GM08714 (cell line): ENCODE results near the gene ABHD14A.

Experiments used
- H3K4me3 ChIP-seq: fragments of 200-500 bp; sonication (Bioruptor generic); 2 replicates; pipeline ENCODE4 v1.5.1; 2014; ENCODE audit warnings: mild to moderate bottlenecking, low read length, inconsistent platforms
- ZNF274 ChIP-seq: IDR thresholded peaks from 2 replicates; pipeline ENCODE4 v1.6.1; 2012; ENCODE audit warnings: mild to moderate bottlenecking, low read depth, low read length

The ABHD14A gene

DNA sequence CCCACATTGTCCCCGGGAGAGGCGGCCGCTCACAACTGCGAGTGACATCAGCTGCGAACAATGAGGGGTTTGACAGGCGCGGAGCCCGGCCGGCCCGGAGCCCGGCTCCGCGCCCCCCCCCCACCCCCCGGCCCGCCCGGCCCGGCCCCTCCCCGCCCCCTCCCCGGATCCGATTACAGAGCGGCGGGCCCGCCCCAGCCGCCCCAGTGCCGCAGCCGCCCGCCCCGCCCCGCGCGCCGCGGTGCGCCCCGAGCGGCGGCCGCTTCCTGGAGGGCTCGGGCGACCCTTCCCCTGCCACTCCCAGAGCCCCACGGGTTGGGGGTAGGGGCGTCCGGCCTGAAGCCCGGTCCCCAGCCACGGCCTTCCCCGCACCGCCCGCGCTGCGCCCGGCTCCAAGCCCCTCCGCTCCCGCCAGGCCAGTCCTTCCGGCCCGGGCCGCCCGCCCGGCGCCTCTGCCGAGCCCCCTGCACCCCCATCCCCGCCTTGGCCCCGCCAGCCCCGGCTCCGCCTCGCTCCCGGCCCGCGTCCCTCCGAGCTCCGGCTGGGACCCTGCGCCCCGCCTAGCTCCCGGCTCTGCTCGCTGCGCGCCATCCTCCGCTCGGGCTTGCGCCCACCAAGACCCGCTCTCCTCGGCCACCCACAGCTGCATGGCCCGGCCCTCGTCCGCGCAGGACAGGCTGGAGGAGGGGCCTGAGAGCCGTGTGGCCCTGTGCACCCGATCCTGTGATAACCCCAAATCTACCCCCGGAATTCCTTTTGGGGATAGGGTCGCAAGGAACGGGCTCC lies 7.3 kb upstream of the ABHD14A start, which contains the start of gene PCBP4:
PCBP4 (minus strand) TSS at position 71 of the 786 bp plus-strand sequence. CDS start 6,214 bp downstream, outside the sequence.
- H3K4me3 ChIP-seq: peak within 1 kb of the TSS; percentile 61; the same call in 1 of the 2 replicates
- TF ChIP-seq ZNF274: no peak

DNA sequence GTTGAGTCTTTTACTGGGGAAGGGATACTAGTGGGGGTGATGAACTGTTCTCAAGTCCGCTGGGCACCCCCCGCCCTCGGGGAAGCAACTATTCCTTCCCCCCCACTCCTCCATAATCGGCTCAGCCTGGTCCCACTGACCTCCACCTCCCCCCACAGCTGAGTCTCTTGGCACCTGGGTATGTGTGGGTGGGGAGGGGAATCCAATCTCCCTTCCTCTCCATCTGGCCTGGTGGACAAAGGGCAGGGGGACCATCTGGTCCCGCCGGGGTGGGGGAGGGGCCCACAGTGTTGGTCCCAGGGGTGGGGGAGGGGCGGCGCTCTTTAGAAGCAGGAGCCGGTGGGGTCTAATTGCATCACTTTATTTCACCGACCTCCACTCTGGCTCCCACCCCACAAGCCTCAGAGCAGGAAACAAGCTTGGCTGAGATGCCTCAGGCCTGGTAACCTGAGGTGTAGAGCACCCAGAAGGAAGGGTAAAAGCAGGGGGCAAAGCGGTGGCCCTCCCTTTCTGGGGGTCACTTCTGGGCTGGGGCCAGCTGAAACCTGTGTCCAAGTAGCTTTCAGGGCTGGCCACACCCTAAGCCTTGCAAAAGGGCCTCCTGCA lies 6.6 kb upstream of the ABHD14A start:
- no peak for TF ChIP-seq ZNF274
- H3K4me3 ChIP-seq: peak overlapping the region; percentile 49; the same call in 1 of the 2 replicates

DNA sequence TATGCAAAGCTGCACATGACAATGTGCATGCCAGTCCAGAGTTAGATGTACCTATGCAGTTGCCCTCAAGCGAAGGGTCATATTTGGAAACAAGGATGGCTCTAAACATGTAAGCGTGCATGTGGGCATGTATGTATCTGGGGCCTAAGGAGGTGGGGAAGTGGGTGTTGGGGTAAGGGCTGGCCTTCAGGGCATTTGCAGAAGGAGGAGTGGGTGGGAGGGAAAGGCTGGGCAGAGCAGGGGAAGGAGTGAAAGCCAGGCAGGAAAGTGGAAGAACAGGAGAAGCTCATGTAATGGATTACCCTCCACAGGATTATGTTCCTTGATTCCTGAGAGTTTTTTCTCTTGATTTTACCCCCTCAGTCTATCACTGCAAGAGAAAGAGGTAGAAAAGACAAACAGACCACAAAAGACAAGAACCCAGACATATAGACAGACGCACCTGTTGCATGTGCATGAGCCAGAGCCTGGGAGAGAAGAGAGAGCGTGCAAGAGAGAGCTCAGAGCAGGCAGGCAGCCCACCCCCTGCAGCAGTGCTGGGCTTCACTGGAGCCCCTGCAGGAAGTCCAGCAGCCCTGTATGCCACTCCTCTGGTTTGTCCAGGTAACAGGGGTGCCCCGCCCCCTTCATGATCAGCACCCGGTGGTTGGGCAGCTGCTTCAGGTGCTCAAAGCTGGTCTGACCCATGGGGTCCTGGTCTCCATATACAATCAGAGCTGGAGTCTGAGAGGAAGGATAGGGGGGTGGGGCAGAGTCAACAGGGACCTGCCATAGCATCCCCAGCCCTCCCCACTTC lies 5.8 kb upstream of the ABHD14A start:
- no peak overlapping the region for H3K4me3 ChIP-seq
- TF ChIP-seq ZNF274: no peak

DNA sequence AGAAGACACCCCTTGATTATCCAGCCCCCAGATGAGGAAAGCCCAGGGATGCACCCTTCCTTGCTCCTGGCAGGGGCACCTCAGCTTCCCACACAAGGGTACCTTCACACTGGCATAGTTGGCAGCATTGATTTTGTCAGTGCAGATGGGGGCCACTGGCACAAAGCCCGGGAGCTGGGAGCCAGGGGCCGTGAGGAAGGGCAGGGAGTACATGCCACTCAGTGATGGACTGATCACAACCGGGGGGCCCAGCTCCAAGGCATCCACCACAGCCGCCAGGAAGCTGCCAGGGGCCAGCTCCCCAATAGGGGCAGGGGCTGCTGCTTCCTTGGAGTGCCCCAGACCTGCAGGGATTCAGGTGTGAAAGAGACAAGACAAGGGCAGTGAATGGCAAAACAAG lies 5.0 kb upstream of the ABHD14A start:
- TF ChIP-seq ZNF274: no peak
- no peak overlapping the region for H3K4me3 ChIP-seq

DNA sequence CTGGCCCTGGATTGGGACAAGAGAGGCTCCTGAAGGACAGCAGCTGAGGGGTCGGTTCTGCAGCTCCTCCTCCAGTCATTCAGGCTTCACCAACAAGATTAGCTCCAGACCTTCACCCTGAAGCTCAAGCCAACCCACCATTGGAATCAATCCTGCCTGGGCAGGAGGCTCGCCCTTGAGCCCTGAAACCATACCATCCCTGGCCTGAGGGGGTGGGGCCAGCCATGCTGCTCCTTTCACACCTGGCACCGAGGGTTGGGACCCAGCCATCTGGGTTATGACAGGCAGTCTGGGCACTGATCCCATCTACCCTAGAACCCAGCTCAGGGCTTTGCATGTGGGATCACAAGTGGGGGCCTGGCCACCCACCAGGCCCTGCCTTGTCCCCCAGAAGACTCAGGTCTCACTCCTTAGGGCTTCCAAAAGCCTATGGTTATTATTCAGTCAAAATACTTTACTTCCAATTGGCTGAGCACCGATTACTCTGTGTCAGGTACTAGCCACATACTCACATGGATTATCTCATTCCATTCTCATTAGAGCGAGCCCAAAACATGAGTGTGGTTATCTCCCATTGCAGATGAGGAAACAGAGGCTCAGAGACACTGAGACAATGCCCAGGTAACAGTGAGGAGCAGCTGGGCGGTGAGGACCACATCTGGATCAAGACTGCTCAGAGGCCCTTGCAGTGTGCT lies 4.1 kb upstream of the ABHD14A start:
- TF ChIP-seq ZNF274: no peak
- no peak overlapping the region for H3K4me3 ChIP-seq

DNA sequence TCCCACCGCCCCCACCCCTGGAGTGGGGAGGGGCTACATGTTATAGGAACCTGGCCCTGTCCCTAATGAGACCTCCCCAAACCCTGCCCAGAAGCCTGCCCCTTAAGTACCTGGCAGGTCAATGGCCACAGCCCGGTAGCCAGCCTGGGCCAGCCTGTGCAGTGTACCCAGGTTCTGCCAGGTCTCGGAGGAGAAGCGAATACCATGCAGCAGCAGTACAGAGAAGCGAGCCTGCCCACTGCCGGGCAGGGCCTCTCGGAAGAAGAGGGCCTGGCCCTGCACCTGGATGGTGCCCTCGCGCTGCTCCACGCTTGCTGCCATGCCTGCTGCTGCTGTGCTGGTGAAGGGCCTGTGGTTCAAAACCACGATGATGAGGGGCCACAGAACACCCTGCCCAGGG lies 3.5 kb upstream of the ABHD14A start:
- H3K4me3 ChIP-seq: no peak overlapping the region
- TF ChIP-seq ZNF274: no peak

DNA sequence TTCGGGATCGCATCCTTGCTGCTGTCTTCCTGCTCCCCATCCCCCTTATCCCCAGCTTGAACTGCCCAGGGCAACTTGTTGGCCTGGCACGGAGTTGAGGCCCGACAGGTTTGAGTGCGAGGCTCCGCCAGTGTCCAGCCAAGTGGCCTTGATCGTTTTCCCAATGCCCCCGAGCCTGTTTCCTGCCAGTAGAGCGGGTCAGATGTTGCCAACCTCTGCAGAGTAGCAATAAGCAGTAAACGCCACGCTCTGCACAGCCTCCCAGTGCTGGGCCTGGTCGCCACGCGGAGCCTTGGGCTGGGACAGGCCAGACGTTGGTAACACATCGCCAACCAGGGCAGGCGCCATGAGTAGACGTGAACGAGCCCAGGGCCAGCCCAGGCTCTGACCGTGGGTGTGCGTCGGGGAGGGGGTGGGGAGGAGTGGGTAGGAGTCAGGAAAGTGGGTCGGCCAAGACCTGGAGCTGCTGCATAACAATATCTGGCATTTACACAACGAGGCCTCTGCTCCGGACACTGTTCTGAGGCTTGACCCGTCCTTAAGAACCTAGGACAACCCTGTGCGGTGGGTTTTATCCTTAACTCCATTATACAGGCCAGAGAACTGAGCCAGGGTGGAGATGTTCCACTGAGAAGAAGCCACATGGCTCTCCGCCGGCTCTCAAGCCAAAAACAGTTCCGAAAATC lies 444 bp upstream of the ABHD14A start:
- peak overlapping the region; percentile 64; the same call in 1 of the 2 replicates for H3K4me3 ChIP-seq
- TF ChIP-seq ZNF274: no peak

DNA sequence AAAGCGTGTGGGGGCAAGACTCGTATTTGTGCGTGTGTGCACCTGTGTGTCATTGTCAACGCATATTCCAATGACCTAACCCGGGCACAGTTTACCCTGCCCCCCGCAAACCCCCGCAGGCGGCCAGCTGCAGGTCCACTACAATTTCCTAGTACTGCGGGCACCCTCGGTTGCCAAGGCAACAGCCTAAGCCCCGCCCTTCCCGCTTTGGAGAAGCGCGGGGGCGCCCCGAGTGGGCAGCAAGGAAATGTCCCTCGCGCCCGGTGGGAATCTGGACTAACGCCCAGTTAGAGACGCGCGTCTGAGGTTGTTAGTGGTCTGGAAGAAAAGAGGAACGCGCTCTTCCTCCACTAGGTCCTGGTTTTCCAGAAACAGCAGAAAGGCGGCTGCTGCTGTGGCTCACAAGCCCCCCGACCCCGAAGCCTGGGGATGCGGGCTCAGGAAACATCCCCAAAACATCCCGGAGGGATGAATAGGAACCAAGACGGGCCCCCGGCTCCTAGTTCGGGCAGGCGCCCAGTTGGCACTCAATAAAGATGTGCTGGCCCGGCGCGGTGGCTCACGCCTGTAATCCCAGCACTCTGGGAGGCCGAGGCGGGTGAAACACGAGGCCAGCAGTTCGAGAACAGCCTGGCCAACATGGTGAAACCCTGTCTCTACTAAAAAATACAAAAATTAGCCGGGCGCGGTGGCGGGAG lies 1.1 kb downstream of the ABHD14A start:
- peak overlapping the region; percentile 64; the same call in 1 of the 2 replicates for H3K4me3 ChIP-seq

DNA sequence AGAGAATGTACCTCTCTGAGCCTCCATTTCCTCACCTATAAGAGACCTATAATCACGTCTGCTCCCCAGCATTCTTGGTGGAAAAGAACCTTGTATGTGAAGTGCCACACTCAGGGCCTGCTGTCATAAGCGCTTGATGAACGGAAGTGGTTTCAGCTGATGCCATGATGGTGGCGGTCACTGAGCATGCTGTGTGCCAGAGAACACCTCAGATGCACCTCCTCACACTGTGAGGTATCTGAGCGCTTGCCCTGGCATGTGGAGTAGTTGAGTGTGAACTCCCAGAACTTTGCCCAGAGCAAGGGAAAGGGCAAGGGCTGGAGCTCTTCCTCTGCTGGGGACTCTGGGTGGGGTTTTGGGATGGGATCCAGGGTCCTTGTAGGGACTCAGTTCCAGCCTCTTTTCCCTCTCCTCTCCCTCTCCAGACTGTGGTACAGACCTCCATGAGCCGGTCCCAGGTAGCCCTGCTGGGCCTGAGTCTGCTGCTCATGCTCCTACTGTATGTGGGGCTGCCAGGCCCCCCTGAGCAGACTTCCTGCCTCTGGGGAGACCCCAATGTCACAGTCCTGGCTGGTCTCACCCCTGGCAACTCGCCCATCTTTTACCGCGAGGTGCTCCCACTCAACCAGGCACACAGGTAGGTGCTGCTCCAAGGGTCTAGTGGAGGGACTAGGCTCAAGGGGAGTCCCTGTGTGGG lies 2.7 kb downstream of the ABHD14A start:
- TF ChIP-seq ZNF274: no peak
- no peak overlapping the region for H3K4me3 ChIP-seq

More for the DNA sequence above, 1.1 kb downstream of the ABHD14A start:
- TF ChIP-seq ZNF274: no peak

DNA sequence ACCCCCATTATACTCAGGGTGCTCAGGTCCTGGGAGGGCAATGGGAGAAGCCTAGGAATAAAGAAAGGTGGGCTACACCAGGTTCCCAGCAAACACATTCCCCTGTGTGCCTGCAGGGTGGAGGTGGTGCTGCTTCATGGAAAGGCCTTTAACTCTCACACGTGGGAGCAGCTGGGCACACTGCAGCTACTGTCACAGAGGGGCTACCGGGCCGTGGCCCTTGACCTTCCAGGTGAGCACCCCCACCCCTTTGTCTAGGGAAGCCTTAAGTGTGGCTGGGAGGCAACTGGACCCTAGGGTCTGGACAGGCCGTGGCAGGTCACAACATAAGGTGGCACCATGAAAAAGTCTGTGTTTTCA lies 3.3 kb downstream of the ABHD14A start:
- H3K4me3 ChIP-seq: no peak overlapping the region
- TF ChIP-seq ZNF274: no peak

DNA sequence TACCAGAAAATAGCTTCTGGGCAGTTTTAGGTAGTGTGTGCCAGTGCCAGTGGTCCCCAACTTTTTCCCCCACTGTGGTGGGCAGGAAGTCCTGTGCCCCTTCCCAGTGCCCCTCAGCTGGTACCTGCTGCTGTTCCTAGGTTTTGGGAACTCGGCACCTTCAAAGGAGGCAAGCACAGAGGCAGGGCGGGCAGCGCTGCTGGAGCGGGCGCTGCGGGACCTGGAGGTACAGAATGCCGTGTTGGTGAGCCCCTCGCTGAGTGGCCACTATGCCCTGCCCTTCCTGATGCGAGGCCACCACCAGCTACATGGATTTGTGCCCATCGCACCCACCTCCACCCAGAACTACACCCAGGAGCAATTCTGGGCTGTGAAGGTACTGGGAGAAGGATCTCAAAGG lies 5.4 kb downstream of the ABHD14A start:
- TF ChIP-seq ZNF274: no peak
- H3K4me3 ChIP-seq: no peak overlapping the region

DNA sequence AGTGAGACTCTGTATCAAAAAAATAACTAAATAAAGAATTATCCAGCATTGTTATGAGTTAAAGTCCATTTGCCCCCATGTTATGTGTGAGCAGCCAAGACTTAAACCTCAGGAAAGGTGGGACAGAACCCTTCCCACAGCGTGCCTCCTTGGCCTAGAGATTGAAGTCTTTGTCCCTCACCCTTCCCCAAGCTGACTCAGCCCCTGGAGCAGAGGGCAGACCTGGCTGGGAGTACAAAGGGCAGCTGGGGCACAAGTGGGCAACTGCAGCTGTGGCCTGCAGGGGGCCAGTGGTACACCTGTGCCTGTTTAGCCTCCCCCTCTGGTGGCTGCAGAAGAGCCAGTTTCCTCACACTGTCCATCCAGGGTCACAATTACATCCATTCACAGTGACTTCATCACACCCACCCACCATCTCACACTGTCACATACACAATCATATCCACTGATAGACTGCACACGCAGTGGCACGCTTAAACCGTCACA lies 7.5 kb downstream of the ABHD14A start:
- peak overlapping the region; percentile 68; the same call in 1 of the 2 replicates for H3K4me3 ChIP-seq
- no peak for TF ChIP-seq ZNF274
